DOHH2 (cell line): ENCODE data around the gene UNKL.

Experiments
- H3F3A ChIP-seq: fragments of 200-600 bp; sonication (generic), shearing (Covaris generic); 2 replicates; pipeline ENCODE4 v1.6.0; 2016; ENCODE audit warnings: antibody characterized with exemption, mild to moderate bottlenecking; ENCODE audit not compliant: control insufficient read depth, insufficient read depth
- H3K27ac ChIP-seq: fragments of 200-600 bp; sonication (generic); 2 replicates; pipeline ENCODE4 v1.5.1; 2014; ENCODE audit warnings: low read depth, mild to moderate bottlenecking, low read length, moderate library complexity
- H3K27me3 ChIP-seq: fragments of 200-600 bp; sonication (generic); 2 replicates; pipeline ENCODE4 v1.6.1; 2014; ENCODE audit warnings: mild to moderate bottlenecking, low read length, mixed read lengths; ENCODE audit not compliant: control insufficient read depth
- H3K36me3 ChIP-seq: fragments of 200-600 bp; sonication (generic); 2 replicates; pipeline ENCODE4 v1.6.1; 2014; ENCODE audit warnings: mild to moderate bottlenecking, low read length, moderate library complexity, mixed read lengths; ENCODE audit not compliant: control insufficient read depth
- H3K4me1 ChIP-seq: fragments of 200-600 bp; sonication (generic); 2 replicates; pipeline ENCODE4 v1.6.1; 2014; ENCODE audit warnings: mild to moderate bottlenecking, low read length, mixed read lengths; ENCODE audit not compliant: control insufficient read depth
- H3K4me2 ChIP-seq: fragments of 200-600 bp; sonication (generic); 2 replicates; pipeline ENCODE4 v1.6.0; 2014; ENCODE audit warnings: mild to moderate bottlenecking, low read length, moderate library complexity
- H3K4me3 ChIP-seq: fragments of 200-600 bp; sonication (generic); 2 replicates; pipeline ENCODE4 v1.5.1; 2014; ENCODE audit warnings: mild to moderate bottlenecking, low read length, mixed read lengths
- H3K79me2 ChIP-seq: fragments of 200-600 bp; sonication (generic); 2 replicates; pipeline ENCODE4 v1.6.1; 2014; ENCODE audit warnings: mild to moderate bottlenecking, low read length, mixed read lengths; ENCODE audit not compliant: control insufficient read depth
- H3K9me2 ChIP-seq: fragments of 200-600 bp; sonication (generic); replicated peaks from 2 replicates; pipeline ENCODE4 v1.6.1; 2014; ENCODE audit warnings: mild to moderate bottlenecking, low read length, mixed read lengths; ENCODE audit not compliant: control insufficient read depth
- H3K9me3 ChIP-seq: fragments of 200-600 bp; sonication (generic); 2 replicates; pipeline ENCODE4 v1.6.1; 2014; ENCODE audit warnings: antibody characterized with exemption, low read length, mixed read lengths; ENCODE audit not compliant: control insufficient read depth, insufficient read depth
- H4K20me1 ChIP-seq: fragments of 200-600 bp; sonication (generic); 2 replicates; pipeline ENCODE4 v1.6.0; 2014; ENCODE audit warnings: low read depth, mild to moderate bottlenecking, antibody characterized with exemption, low read length, moderate library complexity; ENCODE audit not compliant: control insufficient read depth, insufficient read depth
- CTCF ChIP-seq: fragments of 200-600 bp; sonication (generic); IDR thresholded peaks from one replicate; pipeline ENCODE4 v1.5.1; 2014; ENCODE audit warnings: antibody characterized with exemption, mild to moderate bottlenecking, low read depth, low read length; ENCODE audit not compliant: poor library complexity, severe bottlenecking
- EZH2phosphoT487 ChIP-seq: fragments of 200-600 bp; sonication (generic); IDR thresholded peaks from 2 replicates; pipeline ENCODE4 v1.6.1; 2017; ENCODE audit warnings: borderline replicate concordance, mild to moderate bottlenecking, antibody characterized with exemption, low read length, moderate library complexity, mixed read lengths

The UNKL gene

DNA sequence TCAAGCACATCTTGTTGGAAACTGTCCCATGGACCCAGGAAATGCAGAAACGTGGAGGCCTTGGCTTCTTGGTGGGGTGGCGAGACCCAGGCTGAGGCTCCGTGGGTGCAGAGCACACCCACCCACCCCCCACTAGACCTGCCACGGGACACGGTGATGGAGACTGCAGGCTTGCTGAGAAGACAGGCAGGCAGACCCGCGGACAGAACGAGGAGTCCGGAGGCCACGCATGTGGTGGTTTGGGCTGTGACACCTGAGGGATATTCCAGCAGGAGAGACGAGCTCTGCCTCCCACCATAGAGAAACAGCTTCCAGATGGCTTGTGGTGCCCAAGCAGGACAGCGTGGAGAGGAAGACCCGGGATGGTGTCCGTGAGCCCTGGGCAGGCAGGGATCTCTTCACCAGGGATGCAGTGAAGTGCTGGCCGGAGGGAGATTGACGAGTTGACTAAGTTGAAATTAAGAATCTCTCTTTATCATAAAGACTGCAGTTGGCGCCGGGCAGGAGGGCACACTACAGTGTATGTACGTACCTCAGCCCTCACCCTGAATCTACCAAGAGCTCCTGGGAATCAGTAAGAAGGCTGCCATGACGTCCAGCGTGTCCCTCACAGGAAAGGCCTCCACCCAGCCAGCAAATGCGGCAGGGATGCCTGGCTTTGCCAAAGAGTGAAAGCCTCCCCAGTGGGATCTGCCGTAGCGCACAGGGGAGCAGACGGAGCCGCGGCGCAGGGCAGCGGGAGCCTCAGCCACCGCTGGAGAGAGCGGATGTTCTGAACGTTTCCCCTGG, 96.8 kb downstream of the UNKL start:
- H3K27ac ChIP-seq: no peak overlapping the region
- H3K9me2 ChIP-seq: no peaks in the 10 kb centered on the region
- H3K4me1 ChIP-seq: no peaks in the 10 kb centered on the region
- no peaks in the 10 kb centered on the region for H3K9me3 ChIP-seq
- peaks cover 62% of the 10 kb centered on the region for H3K79me2 ChIP-seq
- peaks cover 25% of the 10 kb centered on the region for H4K20me1 ChIP-seq
- no peaks in the 10 kb centered on the region for H3K27me3 ChIP-seq
- no peak overlapping the region for H3K4me2 ChIP-seq
- H3F3A ChIP-seq: no peaks in the 10 kb centered on the region; the same call in 1 of the 2 replicates
- H3K36me3 ChIP-seq: peaks cover 90% of the 10 kb centered on the region
- no peak for TF ChIP-seq EZH2phosphoT487
- no peak for TF ChIP-seq CTCF
- H3K4me3 ChIP-seq: no peak overlapping the region

- Histone ChIP-seq H4K20me1 (peaks cover 42% of the 10 kb centered on the region), H3K27ac (no peak overlapping the region), H3K9me3 (no peaks in the 10 kb centered on the region), H3K27me3 (no peaks in the 10 kb centered on the region), H3K36me3 (peaks cover 99% of the 10 kb centered on the region), H3K4me3 (no peak overlapping the region), H3F3A (no peaks in the 10 kb centered on the region; the same call in 1 of the 2 replicates), H3K79me2 (peaks cover 78% of the 10 kb centered on the region), H3K9me2 (no peaks in the 10 kb centered on the region), H3K4me2 (no peak overlapping the region), H3K4me1 (peaks cover 10% of the 10 kb centered on the region)
- TF ChIP-seq CTCF: no peak
- no peak for TF ChIP-seq EZH2phosphoT487
These were observed 98.5 kb downstream of the UNKL start for GRCh38 chr16:1316033-1316405.

- Histone ChIP-seq H3K4me1 (peaks cover 12% of the 10 kb centered on the region), H3K4me2 (no peak overlapping the region), H3K9me3 (no peaks in the 10 kb centered on the region), H3K27ac (no peak overlapping the region), H3F3A (no peaks in the 10 kb centered on the region; the same call in 1 of the 2 replicates), H3K4me3 (no peak overlapping the region), H3K36me3 (peaks cover 99% of the 10 kb centered on the region), H3K27me3 (no peaks in the 10 kb centered on the region), H3K9me2 (no peaks in the 10 kb centered on the region), H3K79me2 (peaks cover 85% of the 10 kb centered on the region), H4K20me1 (peaks cover 46% of the 10 kb centered on the region)
- TF ChIP-seq CTCF (no peak), EZH2phosphoT487 (no peak)
These were observed 99.1 kb downstream of the UNKL start for GRCh38 chr16:1315081-1316032.
